ENCODE data around the gene RAP2A. TPM values are rescaled to one million over a fixed set of nuclear protein-coding genes. Genes with fewer than 3 reads are reported as not detected.

Gene RAP2A
- total RNA-seq, 1 experiment from 2014 or later, result 43.6 TPM

DNA sequence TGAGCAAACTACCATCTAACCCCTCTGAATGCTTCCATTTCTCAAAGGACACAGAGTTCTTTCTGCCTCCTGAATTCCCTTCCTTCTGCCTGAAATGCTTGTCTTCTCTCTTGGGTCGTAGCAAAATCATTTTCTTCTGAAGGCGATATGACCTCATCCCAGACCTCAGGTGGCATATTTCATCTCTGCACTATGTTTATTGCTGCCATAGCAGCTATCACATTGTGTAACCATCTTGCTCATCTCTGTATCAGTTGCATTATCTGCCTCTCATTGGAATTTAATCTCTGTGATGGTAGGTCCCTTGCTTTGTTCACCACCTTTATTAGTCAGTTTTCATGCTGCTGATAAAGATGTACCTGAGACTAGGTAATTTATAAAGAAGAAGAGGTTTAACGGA, 32.5 kb upstream of the RAP2A start:
- Histone ChIP-seq H3K27me3 (replicated peaks; ENCODE audit: insufficient read depth, low read depth, low read length, poor library complexity) (no peaks in the 10 kb centered on the region), H3K36me3 (ENCODE audit: insufficient read depth, low read length, poor library complexity, severe bottlenecking) (no peaks in the 10 kb centered on the region), H3K4me1 (ENCODE audit: insufficient read depth, low read length, poor library complexity, severe bottlenecking) (no peaks in the 10 kb centered on the region), H3K27ac (ENCODE audit: low read depth, low read length, poor library complexity, severe bottlenecking) (no peak overlapping the region), H3K4me3 (ENCODE audit: low read depth, low read length, poor library complexity, severe bottlenecking) (no peak overlapping the region), H3K9me3 (ENCODE audit: low read depth, low read length, poor library complexity, severe bottlenecking) (no peaks in the 10 kb centered on the region)
- DNase-seq (ENCODE audit: low spot score), result no peak
- BruUV-seq (replicated peaks), result no TSS peak
- POLR2A ChIA-PET (ENCODE audit: low non-redundant PET), result no interaction called here
- TF ChIP-seq, protein P1, sequence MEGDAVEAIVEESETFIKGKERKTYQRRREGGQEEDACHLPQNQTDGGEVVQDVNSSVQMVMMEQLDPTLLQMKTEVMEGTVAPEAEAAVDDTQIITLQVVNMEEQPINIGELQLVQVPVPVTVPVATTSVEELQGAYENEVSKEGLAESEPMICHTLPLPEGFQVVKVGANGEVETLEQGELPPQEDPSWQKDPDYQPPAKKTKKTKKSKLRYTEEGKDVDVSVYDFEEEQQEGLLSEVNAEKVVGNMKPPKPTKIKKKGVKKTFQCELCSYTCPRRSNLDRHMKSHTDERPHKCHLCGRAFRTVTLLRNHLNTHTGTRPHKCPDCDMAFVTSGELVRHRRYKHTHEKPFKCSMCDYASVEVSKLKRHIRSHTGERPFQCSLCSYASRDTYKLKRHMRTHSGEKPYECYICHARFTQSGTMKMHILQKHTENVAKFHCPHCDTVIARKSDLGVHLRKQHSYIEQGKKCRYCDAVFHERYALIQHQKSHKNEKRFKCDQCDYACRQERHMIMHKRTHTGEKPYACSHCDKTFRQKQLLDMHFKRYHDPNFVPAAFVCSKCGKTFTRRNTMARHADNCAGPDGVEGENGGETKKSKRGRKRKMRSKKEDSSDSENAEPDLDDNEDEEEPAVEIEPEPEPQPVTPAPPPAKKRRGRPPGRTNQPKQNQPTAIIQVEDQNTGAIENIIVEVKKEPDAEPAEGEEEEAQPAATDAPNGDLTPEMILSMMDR (conservative IDR thresholded peaks at IDR 0.05; ENCODE audit: low read depth, low read length), result no peak
- TF ChIP-seq EZH2 (IDR thresholded peaks at IDR 0.05; ENCODE audit: borderline replicate concordance, low read depth, low read length, poor library complexity, severe bottlenecking), result no peak
- intact Hi-C loops (cut with micrococcal nuclease; ENCODE audit: unreplicated experiment), result no loop called here
- CTCF ChIA-PET, result no interaction called here

DNA sequence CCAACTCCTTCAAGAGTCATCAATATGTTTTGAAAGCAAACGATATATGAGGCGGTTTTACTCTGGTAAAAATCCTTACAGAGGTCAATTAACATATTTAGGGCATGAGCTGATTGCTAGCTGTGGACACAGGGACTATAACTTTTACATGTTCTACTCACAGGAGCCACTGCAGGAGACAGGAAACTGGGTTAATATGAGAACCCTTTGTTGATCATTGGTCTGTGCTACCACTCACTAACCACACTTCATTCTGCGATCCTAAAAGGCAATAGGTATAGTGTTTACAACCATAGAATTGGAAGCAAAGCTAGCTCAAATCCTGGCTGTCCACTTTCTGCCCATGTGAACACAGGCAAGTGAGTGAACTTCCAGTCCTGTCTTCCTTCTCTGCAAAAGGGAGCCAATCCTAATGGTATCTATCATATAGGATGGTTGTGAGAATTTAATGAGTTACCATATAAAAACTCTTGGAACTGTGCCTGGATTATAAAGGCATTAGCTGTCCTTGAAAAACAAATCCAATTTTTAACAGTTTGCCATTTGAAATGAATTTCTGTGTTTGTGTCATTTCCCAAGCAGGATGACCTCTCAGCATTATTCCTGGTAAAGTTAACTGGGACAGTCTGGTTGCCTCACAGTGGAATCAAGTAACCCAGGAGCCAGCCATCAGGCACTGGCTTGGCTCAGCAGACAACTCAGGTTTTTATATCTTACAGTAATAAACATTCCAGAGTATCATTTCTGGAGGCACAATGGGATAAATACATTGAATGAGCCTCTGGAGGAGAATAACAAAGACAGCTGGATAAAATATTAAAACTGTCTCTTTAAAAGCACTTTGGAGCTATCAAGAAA, 29.8 kb upstream of the RAP2A start:
- no peaks in the 10 kb centered on the region for H3K4me1 ChIP-seq (ENCODE audit: insufficient read depth, low read length, poor library complexity, severe bottlenecking)
- POLR2A ChIA-PET (ENCODE audit: low non-redundant PET), result no interaction called here
- no peak for DNase-seq (ENCODE audit: low spot score)

DNA sequence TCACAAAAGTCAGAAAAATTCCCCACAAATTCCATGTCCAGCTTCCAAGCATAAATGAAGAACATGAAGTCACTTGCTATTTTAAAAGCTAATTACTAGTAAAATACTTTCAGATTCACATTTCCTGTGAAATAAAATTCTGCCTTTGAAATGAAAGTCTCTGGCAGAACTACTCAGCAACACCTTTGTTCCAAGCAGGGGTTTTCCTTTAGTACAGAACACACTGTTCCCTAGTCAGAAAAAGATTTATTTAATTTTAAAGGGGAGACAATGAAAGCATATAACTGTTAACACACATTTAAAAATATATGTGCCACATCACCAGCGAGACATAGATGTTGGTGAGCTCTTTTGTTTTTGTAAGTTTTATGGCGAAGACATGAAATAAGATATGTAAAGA, 26.4 kb upstream of the RAP2A start:
- peaks cover 5% of the 10 kb centered on the region for H3K27me3 ChIP-seq (replicated peaks; ENCODE audit: insufficient read depth, low read depth, low read length, poor library complexity)
- CTCF ChIA-PET, result no interaction called here

More for the DNA sequence above, 29.8 kb upstream of the RAP2A start:
- intact Hi-C loops (cut with micrococcal nuclease; ENCODE audit: unreplicated experiment), result no loop called here
- Histone ChIP-seq H3K27me3 (replicated peaks; ENCODE audit: insufficient read depth, low read depth, low read length, poor library complexity) (no peaks in the 10 kb centered on the region), H3K36me3 (ENCODE audit: insufficient read depth, low read length, poor library complexity, severe bottlenecking) (no peaks in the 10 kb centered on the region), H3K27ac (ENCODE audit: low read depth, low read length, poor library complexity, severe bottlenecking) (no peak overlapping the region), H3K9me3 (ENCODE audit: low read depth, low read length, poor library complexity, severe bottlenecking) (no peaks in the 10 kb centered on the region), H3K4me3 (ENCODE audit: low read depth, low read length, poor library complexity, severe bottlenecking) (no peak overlapping the region)
- TF ChIP-seq, protein P1 (conservative IDR thresholded peaks at IDR 0.05; ENCODE audit: low read depth, low read length), result no peak
- no peak for TF ChIP-seq EZH2 (IDR thresholded peaks at IDR 0.05; ENCODE audit: borderline replicate concordance, low read depth, low read length, poor library complexity, severe bottlenecking)
- CTCF ChIA-PET, result no interaction called here
- no TSS peak for BruUV-seq (replicated peaks)

More for the DNA sequence above, 26.4 kb upstream of the RAP2A start:
- POLR2A ChIA-PET (ENCODE audit: low non-redundant PET), result interaction anchor here (0.8 kb wide), 1 partner anchor 1114 kb away, joined by 4 read pairs; no protein-coding TSS in a partner anchor
- Histone ChIP-seq H3K9me3 (ENCODE audit: low read depth, low read length, poor library complexity, severe bottlenecking) (no peaks in the 10 kb centered on the region), H3K4me3 (ENCODE audit: low read depth, low read length, poor library complexity, severe bottlenecking) (no peak overlapping the region), H3K4me1 (ENCODE audit: insufficient read depth, low read length, poor library complexity, severe bottlenecking) (no peaks in the 10 kb centered on the region), H3K27ac (ENCODE audit: low read depth, low read length, poor library complexity, severe bottlenecking) (no peak overlapping the region), H3K36me3 (ENCODE audit: insufficient read depth, low read length, poor library complexity, severe bottlenecking) (no peaks in the 10 kb centered on the region)
- BruUV-seq (replicated peaks), result no TSS peak
- no peak for DNase-seq (ENCODE audit: low spot score)
- intact Hi-C loops (cut with micrococcal nuclease; ENCODE audit: unreplicated experiment), result no loop called here
- TF ChIP-seq, protein P1 (conservative IDR thresholded peaks at IDR 0.05; ENCODE audit: low read depth, low read length), result no peak
- no peak for TF ChIP-seq EZH2 (IDR thresholded peaks at IDR 0.05; ENCODE audit: borderline replicate concordance, low read depth, low read length, poor library complexity, severe bottlenecking)
